Measurements from ENCODE around the gene CPTP. TPM values are rescaled to one million over a fixed set of nuclear protein-coding genes. Genes with fewer than 3 reads are reported as not detected.

Gene CPTP
- total and polyA plus RNA-seq, 2 donors (not counting 1 experiment from before 2014, with no cell fraction given), result 17.1 to 18.8 TPM

DNA sequence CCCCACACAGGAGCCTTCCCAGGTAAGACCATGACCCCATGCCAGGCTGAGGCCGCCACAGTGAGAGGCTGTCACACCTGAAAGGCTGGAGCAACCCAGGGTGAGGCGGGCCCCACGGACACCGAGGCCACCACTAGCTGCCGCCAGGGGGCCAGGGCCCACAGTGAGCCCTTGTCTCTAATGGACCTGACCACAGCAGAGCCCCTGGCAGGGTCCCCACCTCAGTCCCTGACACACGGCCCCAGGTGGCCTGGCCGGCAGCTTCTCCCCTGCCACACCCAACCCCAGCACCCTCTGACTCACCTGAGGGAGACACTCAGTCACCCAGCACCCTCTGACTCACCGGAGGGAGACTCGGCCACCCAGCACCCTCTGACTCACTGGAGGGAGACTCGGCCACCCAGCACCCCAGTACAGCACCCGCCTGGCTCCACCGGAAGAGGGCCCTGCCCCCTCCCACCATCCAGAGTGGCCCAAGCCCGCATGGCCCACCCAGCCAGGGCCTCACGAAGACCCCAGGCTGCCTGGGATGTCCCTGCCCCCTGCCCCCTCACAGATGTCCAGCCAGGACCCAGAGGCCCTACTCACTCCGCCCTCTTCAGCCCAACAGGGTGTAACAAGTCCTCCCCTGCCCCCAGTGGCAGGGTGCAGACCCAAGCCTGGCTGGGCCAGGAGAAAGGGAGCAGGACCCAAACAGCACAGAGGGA is 20.2 kb downstream of the CPTP start:
- Mint-ChIP-seq H3K4me3 (no peak overlapping the region), H3K27me3 (no peaks in the 10 kb centered on the region), H3K27ac (no peak overlapping the region), H3K9me3 (ENCODE audit: insufficient read depth) (no peaks in the 10 kb centered on the region), H3K4me1 (peaks cover 15% of the 10 kb centered on the region)
- Histone ChIP-seq H3K36me3 (replicated peaks in 1 of 2; ENCODE audit: control extremely low read depth in 1 of 2, control insufficient read depth in 1 of 2, extremely low read depth in 1 of 2, insufficient read depth in 2 of 2, low read length in 1 of 2) (peaks cover 0 to 4% of the 10 kb centered on the region in 2 experiments), H3K79me2 (ENCODE audit: control insufficient read depth, insufficient read depth, low read length) (peaks cover 34% of the 10 kb centered on the region), H4K20me1 (ENCODE audit: control insufficient read depth, insufficient read depth, low read length, poor library complexity, severe bottlenecking) (peaks cover 41% of the 10 kb centered on the region), H3K4me2 (replicated peaks; ENCODE audit: low read depth, low read length, poor library complexity, severe bottlenecking) (no peak overlapping the region), H3K9ac (ENCODE audit: low read length) (no peak overlapping the region), H3K27me3 (replicated peaks in 1 of 4; ENCODE audit: control extremely low read depth in 1 of 4, control insufficient read depth in 3 of 4, insufficient read depth in 4 of 4, low read length in 3 of 4) (no peaks in the 10 kb centered on the region), H3K4me1 (ENCODE audit: control insufficient read depth in 2 of 2, insufficient read depth in 2 of 2, low read length in 2 of 2) (peaks cover 6 to 13% of the 10 kb centered on the region in 2 donors), H3K27ac (ENCODE audit: low read length in 2 of 2) (no peak overlapping the region), H3K9me3 (ENCODE audit: control extremely low read depth in 1 of 3, control insufficient read depth in 2 of 3, insufficient read depth in 1 of 3, low read length in 2 of 3) (peaks cover 0 to 7% (median 0%) of the 10 kb centered on the region in 3 donors), H3K4me3 (ENCODE audit: control extremely low read depth in 1 of 5, extremely low read depth in 1 of 5, insufficient read depth in 1 of 5, low read depth in 2 of 5, low read length in 4 of 5) (no peak overlapping the region), H2AFZ (ENCODE audit: insufficient read depth, low read depth, low read length, poor library complexity, severe bottlenecking) (no peak overlapping the region)
- POLR2A ChIA-PET, result no interaction called here
- TF ChIP-seq EZH2 (IDR thresholded peaks at IDR 0.05; ENCODE audit: borderline replicate concordance, insufficient read depth, low read depth, low read length, poor library complexity, severe bottlenecking), result no peak
- no peak for TF ChIP-seq CTCF (IDR thresholded peaks at IDR 0.05)
- DNase-seq (no peak), ATAC-seq (ENCODE audit: low read depth) (no peak)
- 83% methylated on average over 14 of the region's 15 CpGs for WGBS (ENCODE audit: insufficient coverage)
- intact Hi-C loops (cut with micrococcal nuclease), result no loop called here
- CTCF ChIA-PET, result interaction anchor here (0.6 kb wide), 1 partner anchor 337 kb away, joined by 4 read pairs; no protein-coding TSS in a partner anchor

DNA sequence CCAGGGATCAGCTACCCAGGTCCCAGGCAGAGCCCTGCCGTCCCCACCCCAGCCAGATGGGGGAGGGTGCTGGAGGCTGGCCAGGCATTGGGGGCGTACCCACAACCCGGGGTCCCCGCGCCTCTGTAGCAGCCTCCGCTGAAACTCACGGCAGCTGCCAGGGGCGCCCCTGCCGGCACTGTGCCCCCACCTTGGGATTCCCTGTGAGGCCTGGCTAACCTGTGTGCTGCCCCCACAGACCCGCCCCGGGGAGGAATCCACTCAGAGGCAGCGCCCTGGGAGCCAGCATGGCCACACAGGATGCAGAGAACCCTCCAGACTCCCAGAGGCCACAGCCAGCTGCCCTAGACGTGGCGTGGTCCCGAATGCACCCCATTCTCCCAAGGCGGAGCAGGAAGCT is 20.8 kb downstream of the CPTP start:
- H3K27ac ChIP-seq (ENCODE audit: low read length in 2 of 2), result no peak overlapping the region
- peaks cover 34% of the 10 kb centered on the region for H3K79me2 ChIP-seq (ENCODE audit: control insufficient read depth, insufficient read depth, low read length)
- CTCF ChIA-PET, result no interaction called here
- H3K27me3 Mint-ChIP-seq, result no peaks in the 10 kb centered on the region
- no peak for TF ChIP-seq EZH2 (IDR thresholded peaks at IDR 0.05; ENCODE audit: borderline replicate concordance, insufficient read depth, low read depth, low read length, poor library complexity, severe bottlenecking)
- TF ChIP-seq CTCF (IDR thresholded peaks at IDR 0.05), result no peak
- no peak overlapping the region for H3K4me3 ChIP-seq (ENCODE audit: control extremely low read depth in 1 of 5, extremely low read depth in 1 of 5, insufficient read depth in 1 of 5, low read depth in 2 of 5, low read length in 4 of 5)
- H3K27me3 ChIP-seq (replicated peaks in 1 of 4; ENCODE audit: control extremely low read depth in 1 of 4, control insufficient read depth in 3 of 4, insufficient read depth in 4 of 4, low read length in 3 of 4), result no peaks in the 10 kb centered on the region
- 95% methylated on average over 16 of the region's 16 CpGs for WGBS (ENCODE audit: insufficient coverage)
- peaks cover 6 to 13% of the 10 kb centered on the region in 2 donors for H3K4me1 ChIP-seq (ENCODE audit: control insufficient read depth in 2 of 2, insufficient read depth in 2 of 2, low read length in 2 of 2)
- no peak overlapping the region for H2AFZ ChIP-seq (ENCODE audit: insufficient read depth, low read depth, low read length, poor library complexity, severe bottlenecking)
- peaks cover 0 to 7% (median 0%) of the 10 kb centered on the region in 3 donors for H3K9me3 ChIP-seq (ENCODE audit: control extremely low read depth in 1 of 3, control insufficient read depth in 2 of 3, insufficient read depth in 1 of 3, low read length in 2 of 3)
- H4K20me1 ChIP-seq (ENCODE audit: control insufficient read depth, insufficient read depth, low read length, poor library complexity, severe bottlenecking), result peaks cover 41% of the 10 kb centered on the region
- H3K36me3 ChIP-seq (replicated peaks in 1 of 2; ENCODE audit: control extremely low read depth in 1 of 2, control insufficient read depth in 1 of 2, extremely low read depth in 1 of 2, insufficient read depth in 2 of 2, low read length in 1 of 2), result peaks cover 0 to under 1% of the 10 kb centered on the region in 2 experiments
- POLR2A ChIA-PET, result no interaction called here
- ATAC-seq (ENCODE audit: low read depth), result no peak
- no peak overlapping the region for H3K27ac Mint-ChIP-seq
- intact Hi-C loops (cut with micrococcal nuclease), result no loop called here
- H3K4me3 Mint-ChIP-seq, result no peak overlapping the region
- H3K4me2 ChIP-seq (replicated peaks; ENCODE audit: low read depth, low read length, poor library complexity, severe bottlenecking), result no peak overlapping the region
- no peak overlapping the region for H3K9ac ChIP-seq (ENCODE audit: low read length)
- DNase-seq, result no peak
- peaks cover 15% of the 10 kb centered on the region for H3K4me1 Mint-ChIP-seq
- no peaks in the 10 kb centered on the region for H3K9me3 Mint-ChIP-seq (ENCODE audit: insufficient read depth)
